Measurements from ENCODE around the gene FHL3. TPM values are rescaled to one million over a fixed set of nuclear protein-coding genes. Genes with fewer than 3 reads are reported as not detected.

FHL3 gene
- total RNA-seq, 4 donors from 2014 or later = 19.1 to 46.4 (median 35.1) TPM

GRCh38 chr1:37949524-37950152 is 55.7 kb downstream of the FHL3 start:
- TF ChIP-seq POLR2AphosphoS5 (IDR thresholded peaks at IDR 0.05) (no peak), CTCF (IDR thresholded peaks at IDR 0.05) (no peak)
- H3K9me3 ChIP-seq = no peaks in the 10 kb centered on the region
- H3K27ac ChIP-seq = no peak overlapping the region
- 64% methylated on average over 3 of the region's 6 CpGs for whole genome bisulfite sequencing
- no peak for DNase-seq (ENCODE audit: low spot score in 2 of 2)
- no peaks in the 10 kb centered on the region for H3K27me3 ChIP-seq
- H3K4me1 ChIP-seq = peaks cover 14% of the 10 kb centered on the region
- no peak overlapping the region for H3K4me3 ChIP-seq
- H3K36me3 ChIP-seq = no peaks in the 10 kb centered on the region

- H3K36me3 ChIP-seq = peaks cover 3% of the 10 kb centered on the region
- H3K4me3 ChIP-seq = no peak overlapping the region
- H3K27me3 ChIP-seq = no peaks in the 10 kb centered on the region
- peaks cover 14% of the 10 kb centered on the region for H3K4me1 ChIP-seq
- H3K27ac ChIP-seq = no peak overlapping the region
- no peaks in the 10 kb centered on the region for H3K9me3 ChIP-seq
- TF ChIP-seq POLR2A (IDR thresholded peaks at IDR 0.05) (no peak), EP300 (IDR thresholded peaks at IDR 0.05) (no peak), CTCF (IDR thresholded peaks at IDR 0.05) (no peak), POLR2AphosphoS5 (IDR thresholded peaks at IDR 0.05) (no peak)
- DNase-seq (ENCODE audit: low spot score in 2 of 2) = no peak
Observed at GRCh38 chr1:37948841-37949240, 56.5 kb downstream of the FHL3 start.

- DNase-seq (ENCODE audit: low spot score in 2 of 2) = no peak
- WGBS = 69% methylated on average over 2 of the region's 2 CpGs
- no peak overlapping the region for H3K27ac ChIP-seq
- peaks cover 8% of the 10 kb centered on the region for H3K36me3 ChIP-seq
- H3K27me3 ChIP-seq = no peaks in the 10 kb centered on the region
- no peak overlapping the region for H3K4me3 ChIP-seq
- H3K9me3 ChIP-seq = no peaks in the 10 kb centered on the region
- TF ChIP-seq EP300 (IDR thresholded peaks at IDR 0.05) (no peak), POLR2A (IDR thresholded peaks at IDR 0.05) (no peak), POLR2AphosphoS5 (IDR thresholded peaks at IDR 0.05) (no peak), CTCF (IDR thresholded peaks at IDR 0.05) (no peak)
- H3K4me1 ChIP-seq = peaks cover 14% of the 10 kb centered on the region
Observed at GRCh38 chr1:37948166-37948565, 57.1 kb downstream of the FHL3 start.

GRCh38 chr1:37947364-37947763 is 58.0 kb downstream of the FHL3 start:
- no peak overlapping the region for H3K27ac ChIP-seq
- H3K4me1 ChIP-seq = peaks cover 14% of the 10 kb centered on the region
- H3K36me3 ChIP-seq = peaks cover 13% of the 10 kb centered on the region
- 64% methylated on average over 6 of the region's 6 CpGs for WGBS
- H3K27me3 ChIP-seq = no peaks in the 10 kb centered on the region
- DNase-seq (ENCODE audit: low spot score in 2 of 2) = no peak
- no peaks in the 10 kb centered on the region for H3K9me3 ChIP-seq
- no peak for TF ChIP-seq EP300 (IDR thresholded peaks at IDR 0.05)
- no peak for TF ChIP-seq CTCF (IDR thresholded peaks at IDR 0.05)
- TF ChIP-seq POLR2A (IDR thresholded peaks at IDR 0.05) = no peak
- H3K4me3 ChIP-seq = peak overlapping the region; percentile 68

Other genes with a start within 250 kb of the FHL3 start
- gene EPHA10, start 240.4 kb downstream of the FHL3 start, total RNA-seq = under 1 TPM in 2 of 4 donors, not detected in 2; 0.23 to 0.34 TPM
- gene MANEAL, start 211.7 kb downstream of the FHL3 start, total RNA-seq = 1 to 10 TPM; 6.7 to 9.2 (median 7.5) TPM
- 10 to 100 TPM; 27.7 to 54.5 (median 41.2) TPM for gene C1orf122, start 197.7 kb downstream of the FHL3 start, total RNA-seq
- gene YRDC, start 197.3 kb downstream of the FHL3 start, total RNA-seq = 10 to 100 TPM; 13.1 to 41.7 (median 26.1) TPM
- gene MTF1, start 145.9 kb downstream of the FHL3 start, total RNA-seq = 10 to 100 TPM in 2 of 4 donors, 1 to 10 TPM in 2; 8.8 to 13.5 (median 11.2) TPM
- gene INPP5B, start 58.5 kb downstream of the FHL3 start, total RNA-seq = 10 to 100 TPM; 14.0 to 30.9 (median 17.9) TPM
- gene SF3A3, start 15.5 kb downstream of the FHL3 start, total RNA-seq = 10 to 100 TPM; 36.9 to 68.4 (median 43.6) TPM
- 10 to 100 TPM; 32.1 to 48.5 (median 39.5) TPM for gene UTP11, start 7.2 kb upstream of the FHL3 start, total RNA-seq
- 10 to 100 TPM in 3 of 4 donors, 1 to 10 TPM in 1; 8.8 to 28.5 (median 13.5) TPM for gene POU3F1, start 41.3 kb upstream of the FHL3 start, total RNA-seq

All from suprapubic skin (tissue), 4 donors.